H1 (cell line): ENCODE results near the gene LRRC14B. TPM values are rescaled to one million over a fixed set of nuclear protein-coding genes. Genes with fewer than 3 reads are reported as not detected.

Experiments used
- CTCF ChIA-PET: fragments of 300-600 bp; sonication (Branson Sonifier 250); formaldehyde crosslinking; loops from one replicate; lab custom pipeline; 2021; ENCODE audit not compliant: partially characterized antibody; lab: Charles Lee
- POLR2A ChIA-PET: fragments of 300-600 bp; sonication (Branson Sonifier 250); formaldehyde crosslinking; loops from one replicate; lab custom pipeline; 2021; ENCODE audit warnings: inconsistent platforms; ENCODE audit not compliant: partially characterized antibody; lab: Charles Lee
- DNase-seq, 2 experiments: peaks; one replicate each; pipeline versions ENCODE4 v3.0.0 to v3.0.0-alpha.2; 2010 to 2022; ENCODE audit warnings: low spot score in 2 of 2, low read depth in 1 of 2, mixed read lengths in 1 of 2
- FAIRE-seq: peaks from 2 replicates; lab custom pipeline; 2011; peaks lifted over from hg19 to GRCh38; lab: Jason Lieb, UNC
- H2AFZ ChIP-seq: 2 replicates; pipeline ENCODE4 v1.8.1; 2012; ENCODE audit warnings: low read length, inconsistent platforms
- H2AK5ac ChIP-seq: 2 replicates; pipeline ENCODE4 v1.6.1; 2013; ENCODE audit warnings: low read depth, low read length
- H2BK120ac ChIP-seq: replicated peaks from 2 replicates; pipeline ENCODE3; 2013; ENCODE audit warnings: low read depth, low read length, inconsistent platforms
- H2BK12ac ChIP-seq: 2 replicates; pipeline ENCODE4 v1.6.1; 2013; ENCODE audit warnings: low read depth, low read length
- H2BK15ac ChIP-seq: 2 replicates; pipeline ENCODE4 v1.6.1; 2013; ENCODE audit warnings: low read length
- H2BK20ac ChIP-seq: 2 replicates; pipeline ENCODE4 v1.6.1; 2013; ENCODE audit warnings: low read length
- H2BK5ac ChIP-seq: 2 replicates; pipeline ENCODE4 v1.6.1; 2013; ENCODE audit warnings: low read depth, low read length
- H3K14ac ChIP-seq: 2 replicates; pipeline ENCODE4 v1.6.1; 2013; ENCODE audit warnings: inconsistent platforms; ENCODE audit not compliant: insufficient read length
- H3K18ac ChIP-seq: 2 replicates; pipeline ENCODE4 v1.6.1; 2013; ENCODE audit warnings: low read length; ENCODE audit errors: extremely low read depth
- H3K23ac ChIP-seq: 2 replicates; pipeline ENCODE4 v1.6.1; 2013; ENCODE audit warnings: inconsistent platforms; ENCODE audit not compliant: insufficient read length
- H3K23me2 ChIP-seq: 2 replicates; pipeline ENCODE4 v1.6.1; 2013; ENCODE audit warnings: low read depth, low read length
- H3K27ac ChIP-seq: 2 replicates; pipeline ENCODE4 v1.6.1; 2011; ENCODE audit warnings: low read depth, low read length, inconsistent platforms
- H3K27me3 ChIP-seq, 4 experiments: replicated peaks in 1 of 4; 1 replicate in 1 of 4; 2 replicates in 3 of 4; pipeline versions ENCODE4 v1.6.1 to v1.8.1; 2011 to 2013; ENCODE audit warnings: low read length in 3 of 4, mild to moderate bottlenecking in 3 of 4, inconsistent platforms in 2 of 4, mixed read lengths in 2 of 4, moderate library complexity in 1 of 4; ENCODE audit not compliant: control insufficient read depth in 3 of 4, insufficient read depth in 3 of 4; ENCODE audit errors: extremely low read depth in 1 of 4
- H3K36me3 ChIP-seq, 4 experiments: 2 replicates each; pipeline versions ENCODE4 v1.6.1 to v1.8.1; 2011 to 2013; ENCODE audit warnings: mild to moderate bottlenecking in 4 of 4, low read length in 3 of 4, moderate library complexity in 2 of 4, control low read depth in 1 of 4, inconsistent platforms in 1 of 4; ENCODE audit not compliant: insufficient read depth in 4 of 4, control insufficient read depth in 2 of 4
- H3K4ac ChIP-seq: replicated peaks from 2 replicates; pipeline ENCODE3; 2013; ENCODE audit warnings: low read length, low read depth, mixed read lengths, inconsistent platforms; ENCODE audit not compliant: insufficient read length
- H3K4me1 ChIP-seq, 4 experiments: replicated peaks in 1 of 4; 1 replicate in 1 of 4; 2 replicates in 3 of 4; pipeline versions ENCODE4 v1.6.1 to v1.8.1; 2011 to 2013; ENCODE audit warnings: low read length in 3 of 4, inconsistent platforms in 2 of 4, mixed read lengths in 1 of 4; ENCODE audit not compliant: insufficient read depth in 4 of 4, control insufficient read depth in 3 of 4
- H3K4me2 ChIP-seq, 2 experiments: 2 replicates each; pipeline versions ENCODE4 v1.6.1 to v1.8.1; 2011 to 2013; ENCODE audit warnings: low read depth in 2 of 2, low read length in 2 of 2, control low read depth in 1 of 2, inconsistent platforms in 1 of 2, mild to moderate bottlenecking in 1 of 2; ENCODE audit not compliant: insufficient read depth in 1 of 2
- H3K4me3 ChIP-seq, 4 experiments: fragments of 200-600, 300-600 bp in 1 of 4; sonication (generic), shearing (Covaris generic), sonication (Bioruptor Twin) in 1 of 4; 2 replicates each; pipeline versions ENCODE4 v1.5.1 to v1.8.1; 2011 to 2016; ENCODE audit warnings: low read length in 4 of 4, low read depth in 3 of 4, control low read depth in 2 of 4, inconsistent platforms in 2 of 4, mild to moderate bottlenecking in 2 of 4, mixed read lengths in 1 of 4, moderate library complexity in 1 of 4; ENCODE audit not compliant: insufficient read depth in 2 of 4; ENCODE audit errors: extremely low read depth in 1 of 4
- H3K56ac ChIP-seq: replicated peaks from 2 replicates; pipeline ENCODE3; 2013; ENCODE audit warnings: low read depth, mild to moderate bottlenecking, mixed read lengths, low read length, inconsistent platforms; ENCODE audit not compliant: insufficient read length
- H3K79me1 ChIP-seq: 2 replicates; pipeline ENCODE4 v1.6.1; 2013; ENCODE audit warnings: low read depth, low read length, control low read depth
- H3K79me2 ChIP-seq, 2 experiments: 2 replicates each; pipeline versions ENCODE4 v1.6.1 to v1.8.1; 2012 to 2013; ENCODE audit warnings: low read length in 2 of 2, mild to moderate bottlenecking in 2 of 2, inconsistent platforms in 1 of 2; ENCODE audit not compliant: insufficient read depth in 2 of 2, control insufficient read depth in 1 of 2
- H3K9ac ChIP-seq, 4 experiments: replicated peaks in 1 of 4; 1 replicate in 1 of 4; 2 replicates in 3 of 4; pipeline versions ENCODE4 v1.6.1 to v1.8.1; 2011 to 2013; ENCODE audit warnings: low read depth in 3 of 4, low read length in 3 of 4, control low read depth in 2 of 4, mild to moderate bottlenecking in 2 of 4, moderate library complexity in 2 of 4, inconsistent platforms in 1 of 4; ENCODE audit errors: extremely low read depth in 1 of 4
- H3K9me3 ChIP-seq, 2 experiments: 2 replicates each; pipeline versions ENCODE4 v1.6.1 to v1.8.1; 2012 to 2013; ENCODE audit warnings: mild to moderate bottlenecking in 2 of 2, moderate library complexity in 2 of 2, control low read depth in 1 of 2, inconsistent platforms in 1 of 2, low read depth in 1 of 2, low read length in 1 of 2, mixed read lengths in 1 of 2; ENCODE audit not compliant: insufficient read depth in 2 of 2
- H4K20me1 ChIP-seq, 2 experiments: replicated peaks in 1 of 2; 2 replicates each; pipeline versions ENCODE3 to v1.8.1; 2011 to 2013; ENCODE audit warnings: inconsistent platforms in 2 of 2, low read length in 2 of 2, mild to moderate bottlenecking in 1 of 2; ENCODE audit not compliant: insufficient read depth in 2 of 2, control insufficient read depth in 1 of 2
- H4K5ac ChIP-seq: 2 replicates; pipeline ENCODE4 v1.6.1; 2013; ENCODE audit warnings: low read length, low read depth, mixed read lengths, inconsistent platforms; ENCODE audit not compliant: insufficient read length
- H4K8ac ChIP-seq: 2 replicates; pipeline ENCODE4 v1.8.0; 2013; ENCODE audit warnings: mild to moderate bottlenecking, moderate library complexity, low read length, inconsistent platforms; ENCODE audit not compliant: insufficient read depth; ENCODE audit errors: extremely low read depth
- H4K91ac ChIP-seq: replicated peaks from 2 replicates; pipeline ENCODE3; 2013; ENCODE audit warnings: low read length, mixed read lengths, inconsistent platforms; ENCODE audit not compliant: insufficient read length
- ASH2L ChIP-seq: fragments of 200-600, 300-600 bp; sonication (generic); IDR thresholded peaks from one replicate; pipeline ENCODE4 v1.7.1; 2017; ENCODE audit warnings: low read length
- BRCA1 ChIP-seq: IDR thresholded peaks from 2 replicates; pipeline ENCODE4 v1.6.1; 2012; ENCODE audit warnings: low read depth, low read length, improper control_type of control experiment
- CBX5 ChIP-seq: fragments of 300-800, 300-1000 bp; sonication (generic); IDR thresholded peaks from 2 replicates; pipeline ENCODE4 v1.7.1; 2016; ENCODE audit warnings: antibody characterized with exemption, low read length, low read depth
- CREB1 ChIP-seq: IDR thresholded peaks from 2 replicates; pipeline ENCODE4 v1.6.1; 2012; ENCODE audit warnings: inconsistent platforms
- MAFK ChIP-seq: IDR thresholded peaks from 2 replicates; pipeline ENCODE4 v1.6.1; 2012; ENCODE audit warnings: low read depth, mild to moderate bottlenecking, improper control_type of control experiment, low read length
- POLR2A ChIP-seq, 2 experiments: IDR thresholded peaks; 1 replicate in 1 of 2; 2 replicates in 1 of 2; pipeline ENCODE4 v1.6.1; 2011; ENCODE audit warnings: low read depth in 2 of 2, low read length in 2 of 2, mild to moderate bottlenecking in 2 of 2; ENCODE audit errors: control extremely low read depth in 1 of 2
- RAD21 ChIP-seq, 2 experiments: IDR thresholded peaks in 1 of 2; conservative IDR thresholded peaks in 1 of 2; 2 replicates each; pipeline ENCODE4 v1.6.1; 2011; ENCODE audit warnings: low read depth in 2 of 2, low read length in 2 of 2, improper control_type of control experiment in 1 of 2, inconsistent platforms in 1 of 2, mild to moderate bottlenecking in 1 of 2, moderate library complexity in 1 of 2
- RFX5 ChIP-seq: IDR thresholded peaks from 2 replicates; pipeline ENCODE4 v1.6.1; 2011; ENCODE audit warnings: low read depth, low read length, improper control_type of control experiment, borderline replicate concordance
- SP1 ChIP-seq: IDR thresholded peaks from 2 replicates; pipeline ENCODE4 v1.6.1; 2011; ENCODE audit warnings: low read depth, low read length
- SUZ12 ChIP-seq: fragments of 200-600 bp; sonication (generic); IDR thresholded peaks from 2 replicates; pipeline ENCODE4 v1.6.1; 2012; ENCODE audit warnings: mild to moderate bottlenecking, inconsistent platforms, low read length, moderate library complexity, mixed read lengths
- TAF1 ChIP-seq: IDR thresholded peaks from 2 replicates; pipeline ENCODE4 v1.6.1; 2011; ENCODE audit warnings: mild to moderate bottlenecking, low read depth, low read length
- YY1 ChIP-seq: IDR thresholded peaks from 2 replicates; pipeline ENCODE4 v1.6.1; 2011; ENCODE audit warnings: low read depth, mild to moderate bottlenecking, low read length
- WGBS, 2 experiments: shearing (Covaris generic) in 1 of 2; methylation state at CpG; one replicate each; pipeline versions ENCODE4 v1.1.6 to v1.1.7; 2013 to 2015; ENCODE audit warnings: low lambda C conversion rate in 2 of 2, mixed read lengths in 2 of 2, inconsistent platforms in 1 of 2, low coverage in 1 of 2, missing lambda C conversion rate in 1 of 2; ENCODE audit not compliant: insufficient replicate concordance in 2 of 2, insufficient coverage in 1 of 2, insufficient read length in 1 of 2; ENCODE audit errors: extremely low coverage in 1 of 2, missing lambda C conversion rate in 1 of 2; 5-methylcytosine and 5-hydroxymethylcytosine counted together
- polyA plus RNA-seq, 7 experiments: library from polyadenylated mRNA; depleted of rRNA in 3 of 7; stranded (reverse) in 5 of 7; unstranded in 2 of 7; fragments of >200 nt in 5 of 7; fragments of 200-250 nt in 2 of 7; gene quantifications; 1 replicate in 5 of 7; 2 replicates in 1 of 7; 4 replicates in 1 of 7; pipeline versions ENCODE4 v1.2.1 to v1.2.3, GENCODE V29; 2011 to 2013; ENCODE audit warnings: missing spikeins in 2 of 7, mixed read lengths in 2 of 7
- total RNA-seq: library from RNA; stranded (reverse); fragmentation: NEBNext Ultra II Directional; extraction: Animal tissue kit (Norgen Biotek cat#: 25700); gene quantifications from 2 replicates; pipeline ENCODE4 v1.2.1, GENCODE V29; 2021
- TF ChIP-seq, protein P1 (sequence below): IDR thresholded peaks from 2 replicates; pipeline ENCODE4 v1.6.1; 2011; ENCODE audit warnings: low read depth, mild to moderate bottlenecking, low read length; ENCODE audit not compliant: insufficient read depth

LRRC14B gene
- total and polyA plus RNA-seq, 2 of the 8 experiments (the other 6 are each of a cell fraction or from before 2014, with no cell fraction given): not detected

DNA sequence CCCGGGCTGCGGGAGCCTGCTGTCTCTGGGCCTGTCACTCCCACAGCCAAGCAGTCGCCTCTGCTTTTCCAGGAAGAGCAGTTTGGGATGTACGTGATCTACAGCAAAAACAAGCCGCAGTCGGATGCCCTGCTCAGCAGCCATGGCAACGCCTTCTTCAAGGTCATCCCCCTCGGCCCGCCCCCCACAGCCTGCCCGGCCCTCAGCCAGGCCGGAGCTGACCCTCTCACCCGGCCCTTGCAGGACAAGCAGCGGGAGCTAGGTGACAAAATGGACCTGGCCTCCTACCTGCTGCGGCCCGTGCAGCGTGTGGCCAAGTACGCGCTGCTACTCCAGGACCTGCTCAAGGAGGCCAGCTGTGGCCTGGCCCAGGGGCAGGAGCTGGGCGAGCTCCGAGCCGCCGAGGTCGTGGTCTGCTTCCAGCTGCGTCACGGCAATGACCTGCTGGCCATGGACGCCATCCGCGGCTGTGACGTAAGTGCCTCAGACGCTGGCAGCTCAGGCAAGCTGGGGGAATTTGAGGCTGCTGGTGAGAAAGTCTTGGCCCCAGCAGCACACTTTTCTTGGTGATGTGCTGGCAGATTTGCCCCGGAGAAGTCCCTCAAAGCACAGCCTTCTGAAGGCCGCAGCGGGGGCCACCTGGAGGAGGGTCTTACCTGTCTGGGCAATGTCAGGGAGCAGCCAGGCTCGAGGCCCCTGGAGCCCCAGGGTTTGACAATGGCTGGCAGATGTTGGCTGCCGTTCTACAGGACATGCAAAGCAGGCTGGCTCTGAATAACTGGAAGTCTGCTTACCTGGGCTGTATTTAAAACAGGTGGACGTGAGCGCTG is 20.1 kb upstream of the LRRC14B start:
- DNase-seq (no peak), FAIRE-seq (no peak)
- Histone ChIP-seq H2AFZ (no peak overlapping the region), H3K56ac (no peak overlapping the region), H3K79me2 (no peaks in the 10 kb centered on the region), H3K9me3 (no peaks in the 10 kb centered on the region), H3K4ac (no peak overlapping the region), H2BK20ac (no peak overlapping the region), H4K5ac (no peak overlapping the region), H2BK15ac (no peak overlapping the region), H2BK12ac (no peak overlapping the region), H3K4me3 (no peak overlapping the region), H4K8ac (peak overlapping the region; percentile 80; the same call in 1 of the 2 replicates), H3K23me2 (no peaks in the 10 kb centered on the region), H4K20me1 (peaks cover 3 to 13% of the 10 kb centered on the region in 2 experiments), H2BK5ac (no peak overlapping the region), H3K27ac (no peak overlapping the region), H3K18ac (no peak overlapping the region), H3K79me1 (no peaks in the 10 kb centered on the region), H3K23ac (no peak overlapping the region), H3K14ac (no peak overlapping the region), H2AK5ac (no peak overlapping the region), H2BK120ac (no peak overlapping the region), H3K9ac (no peak overlapping the region), H4K91ac (no peak overlapping the region), H3K4me1 (no peaks in the 10 kb centered on the region), H3K4me2 (no peak overlapping the region), H3K36me3 (peaks cover 0 to 22% (median 13%) of the 10 kb centered on the region in 4 experiments; a peak in 6 of 8 replicates), H3K27me3 (no peaks in the 10 kb centered on the region; a peak in 1 of 7 replicates)
- WGBS, 2 experiments: 96% methylated on average over 30 of the region's 37 CpGs; no CpG with 5 or more reads in 1 of the 2 experiments
- ChIA-PET CTCF (interaction anchor here (1.2 to 5.1 kb wide), 4 partner anchors 9 to 25 kb away, joined by 3 to 15 read pairs (median 4); no protein-coding TSS in a partner anchor), POLR2A (interaction anchor here (0.5 to 0.9 kb wide), 3 partner anchors 9 to 156 kb away, joined by 3 to 4 read pairs (median 3); no protein-coding TSS in a partner anchor)
- no peak for TF ChIP-seq MAFK
- TF ChIP-seq, protein P1, sequence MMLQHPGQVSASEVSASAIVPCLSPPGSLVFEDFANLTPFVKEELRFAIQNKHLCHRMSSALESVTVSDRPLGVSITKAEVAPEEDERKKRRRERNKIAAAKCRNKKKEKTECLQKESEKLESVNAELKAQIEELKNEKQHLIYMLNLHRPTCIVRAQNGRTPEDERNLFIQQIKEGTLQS: no peak
- no peak for TF ChIP-seq CREB1
- no peak for TF ChIP-seq BRCA1
- TF ChIP-seq SUZ12: no peak
- no peak for TF ChIP-seq ASH2L
- TF ChIP-seq RFX5: no peak
- no peak for TF ChIP-seq SP1
- TF ChIP-seq YY1: no peak
- TF ChIP-seq POLR2A (IDR thresholded peaks at IDR 0.05; ENCODE audit: control extremely low read depth in 1 of 2, low read depth in 2 of 2, low read length in 2 of 2): no peak
- no peak for TF ChIP-seq RAD21 (IDR thresholded peaks at IDR 0.05 in 1 of 2, conservative IDR thresholded peaks at IDR 0.05 in 1 of 2; ENCODE audit: low read depth in 2 of 2, low read length in 2 of 2)
- no peak for TF ChIP-seq CBX5
- TF ChIP-seq TAF1: no peak
